ENCODE measurements around the gene AK9.
"Not testable (repeated sequence)": the region's sequence is repeated elsewhere in the genome, so short reads cannot be mapped to it uniquely, and the experiment has no call there.

Gene AK9

GRCh38 chr6:109695468-109695867 is 4.5 kb upstream of the AK9 start:
- DNase-seq = no peak

GRCh38 chr6:109693111-109693510 is 2.1 kb upstream of the AK9 start:
- peak; percentile 50 for DNase-seq

GRCh38 chr6:109690373-109690736 is 647 bp downstream of the AK9 start:
- DNase-seq = peak; percentile 61

GRCh38 chr6:109687271-109687761 is 3.7 kb downstream of the AK9 start:
- no peak for DNase-seq

GRCh38 chr6:109686566-109687265 is 4.3 kb downstream of the AK9 start:
- DNase-seq = no peak

- not testable (repeated sequence) for DNase-seq
These were observed 12.1 kb downstream of the AK9 start for GRCh38 chr6:109678661-109679505.

- no peak for DNase-seq
These were observed 12.8 kb downstream of the AK9 start for GRCh38 chr6:109678240-109678639.

GRCh38 chr6:109676724-109677123 is 14.3 kb downstream of the AK9 start:
- no peak for DNase-seq

- no peak for DNase-seq
These were observed 18.2 kb downstream of the AK9 start for GRCh38 chr6:109672839-109673238.

GRCh38 chr6:109672175-109672574 is 18.8 kb downstream of the AK9 start:
- no peak for DNase-seq

- no peak for DNase-seq
These were observed 19.3 kb downstream of the AK9 start for GRCh38 chr6:109671733-109672132.

GRCh38 chr6:109669811-109670210 is 21.2 kb downstream of the AK9 start:
- no peak for DNase-seq

- no peak for DNase-seq
These were observed 28.8 kb downstream of the AK9 start for GRCh38 chr6:109662192-109662591.

- no peak for DNase-seq
These were observed 30.3 kb downstream of the AK9 start for GRCh38 chr6:109660526-109661320.

GRCh38 chr6:109655761-109656262 is 35.2 kb downstream of the AK9 start:
- no peak for DNase-seq

GRCh38 chr6:109653264-109653663 is 37.7 kb downstream of the AK9 start:
- no peak for DNase-seq

GRCh38 chr6:109644131-109644530 is 46.9 kb downstream of the AK9 start:
- no peak for DNase-seq

- no peak for DNase-seq
These were observed 58.6 kb downstream of the AK9 start for GRCh38 chr6:109632405-109632804.

GRCh38 chr6:109631403-109631802 is 59.6 kb downstream of the AK9 start:
- DNase-seq = no peak

- DNase-seq = no peak
These were observed 62.6 kb downstream of the AK9 start for GRCh38 chr6:109628158-109629000.

- DNase-seq = no peak
These were observed 64.7 kb downstream of the AK9 start for GRCh38 chr6:109626311-109626710.

- no peak for DNase-seq
These were observed 65.8 kb downstream of the AK9 start for GRCh38 chr6:109625199-109625598.

Data from RPMI8226 (cell line).